ENCODE data around the gene CNTLN. TPM values are rescaled to one million over a fixed set of nuclear protein-coding genes. Genes with fewer than 3 reads are reported as not detected.

The CNTLN gene
- total and polyA plus RNA-seq, 2 of the 8 experiments (the other 6 are each of a cell fraction or from before 2014, with no cell fraction given): 4.8 to 10.8 TPM

- TF ChIP-seq SP2 (IDR thresholded peaks at IDR 0.05; ENCODE audit: low read length) (no peak), EGR1 (IDR thresholded peaks at IDR 0.05; ENCODE audit: borderline replicate concordance, low read depth, low read length) (no peak)
Measured at GRCh38 chr9:17491780-17492179, 356.9 kb downstream of the CNTLN start (continued).
